A549 (cell line): ENCODE measurements around the gene PTBP2. TPM values are rescaled to one million over a fixed set of nuclear protein-coding genes. Genes with fewer than 3 reads are reported as not detected.
A peak's percentile ranks its signal among the peaks of the same experiment; 100 is the strongest.

Source experiments
- ATAC-seq, 2 experiments: fragments of 200-7000 bp in 1 of 2; fragments of >200 bp in 1 of 2; cut with Nextera tagmentation in 1 of 2; cut with Tn5 transposase in 1 of 2; 3 replicates each; pipeline versions ENCODE4 v1.8.0 to v1.9.1; 2018 to 2020; ENCODE audit warnings: mild to moderate bottlenecking in 1 of 2, moderate library complexity in 1 of 2
- CTCF ChIA-PET: fragments of 300-600 bp; sonication (Branson Sonifier 250); formaldehyde crosslinking; extraction: SDS; loops from one replicate; lab custom pipeline; 2021; ENCODE audit warnings: antibody characterized with exemption, inconsistent platforms; lab: Yijun Ruan, JAX
- POLR2A ChIA-PET: fragments of 350-600 bp; formaldehyde crosslinking; extraction: SDS; loops from one replicate; lab custom pipeline; 2021; ENCODE audit warnings: antibody characterized with exemption, inconsistent platforms; lab: Yijun Ruan, JAX
- DNase-seq, 2 experiments: peaks; one replicate each; pipeline versions ENCODE4 v3.0.0 to v3.0.0-alpha.2; 2011 to 2016; ENCODE audit warnings: low read depth in 1 of 2, low spot score in 1 of 2
- FAIRE-seq: peaks from 2 replicates; lab custom pipeline; 2011; peaks lifted over from hg19 to GRCh38; lab: Jason Lieb, UNC
- H3K27ac ChIP-seq, 2 experiments: fragments of >200 bp; sonication (Bioruptor Twin); formaldehyde crosslinking; 3 replicates each; pipeline ENCODE4 v1.5.1; 2016 to 2017
- H3K4me1 ChIP-seq: fragments of >200 bp; sonication (Bioruptor Twin); formaldehyde crosslinking; 3 replicates; pipeline ENCODE4 v1.6.1; 2016
- H3K4me2 ChIP-seq: fragments of >200 bp; sonication (Bioruptor Twin); formaldehyde crosslinking; 3 replicates; pipeline ENCODE4 v1.6.1; 2016
- H3K4me3 ChIP-seq: fragments of >200 bp; sonication (Bioruptor Twin); formaldehyde crosslinking; 3 replicates; pipeline ENCODE4 v1.5.1; 2016
- H3K9me3 ChIP-seq: fragments of >200 bp; sonication (Bioruptor Twin); formaldehyde crosslinking; 3 replicates; pipeline ENCODE4 v1.6.1; 2016
- ATOH8 ChIP-seq: fragments of 250-450 bp; sonication (Bioruptor Pico); IDR thresholded peaks from 2 replicates; pipeline ENCODE4 v1.5.0; 2020; ENCODE audit warnings: low read depth, mild to moderate bottlenecking, moderate library complexity
- BCL3 ChIP-seq: fragments of >200 bp; sonication (Bioruptor Twin); formaldehyde crosslinking; IDR thresholded peaks from 3 replicates; pipeline ENCODE4 v1.6.1; 2016
- BHLHE40 ChIP-seq: IDR thresholded peaks from 2 replicates; pipeline ENCODE4 v1.6.1; 2012; ENCODE audit warnings: low read depth, low read length, inconsistent platforms
- CHD2 ChIP-seq: fragments of 150-350 bp; IDR thresholded peaks from 2 replicates; pipeline ENCODE4 v1.6.1; 2014; ENCODE audit warnings: low read length; ENCODE audit not compliant: partially characterized antibody
- CHD4 ChIP-seq: fragments of 200-600 bp; sonication (generic); IDR thresholded peaks from 2 replicates; pipeline ENCODE4 v1.6.1; 2016; ENCODE audit warnings: antibody characterized with exemption, mild to moderate bottlenecking, borderline replicate concordance
- CTCF ChIP-seq: fragments of >200 bp; sonication (Bioruptor Twin); formaldehyde crosslinking; IDR thresholded peaks from 3 replicates; pipeline ENCODE4 v1.5.1; 2016
- E2F6 ChIP-seq: IDR thresholded peaks from 2 replicates; pipeline ENCODE4 v1.6.1; 2012; ENCODE audit warnings: low read depth, borderline replicate concordance
- EHF ChIP-seq: fragments of 250-450 bp; sonication (Bioruptor Pico); IDR thresholded peaks from 2 replicates; pipeline ENCODE4 v1.5.0; 2020; ENCODE audit warnings: mild to moderate bottlenecking
- EHMT2 ChIP-seq: fragments of 200-600 bp; sonication (generic); IDR thresholded peaks from 2 replicates; pipeline ENCODE4 v1.6.1; 2016; ENCODE audit warnings: antibody characterized with exemption, low read depth, mild to moderate bottlenecking, moderate library complexity
- EP300 ChIP-seq, 2 experiments: fragments of >200 bp; sonication (Bioruptor Twin); formaldehyde crosslinking; IDR thresholded peaks; 2 replicates in 1 of 2; 3 replicates in 1 of 2; pipeline ENCODE4 v1.6.1; 2016 to 2017
- JUN ChIP-seq, 2 experiments: fragments of >200 bp; sonication (Bioruptor Twin); formaldehyde crosslinking; IDR thresholded peaks; 2 replicates in 1 of 2; 3 replicates in 1 of 2; pipeline ENCODE4 v1.6.1; 2016 to 2017
- JUNB ChIP-seq: fragments of >200 bp; sonication (Bioruptor Twin); formaldehyde crosslinking; IDR thresholded peaks from 2 replicates; pipeline ENCODE4 v1.6.1; 2016
- KDM1A ChIP-seq: fragments of 200-600 bp; sonication (generic); IDR thresholded peaks from 2 replicates; pipeline ENCODE4 v1.6.1; 2016; ENCODE audit warnings: low read depth, mild to moderate bottlenecking
- KDM5A ChIP-seq: fragments of 200-600 bp; sonication (generic); IDR thresholded peaks from 2 replicates; pipeline ENCODE4 v1.6.1; 2016; ENCODE audit warnings: antibody characterized with exemption, mild to moderate bottlenecking
- MAFK ChIP-seq: fragments of 450-650 bp; IDR thresholded peaks from 2 replicates; pipeline ENCODE4 v1.6.1; 2014; ENCODE audit not compliant: partially characterized antibody
- MAX ChIP-seq: IDR thresholded peaks from 2 replicates; pipeline ENCODE4 v1.6.1; 2012
- MAZ ChIP-seq: fragments of 150-350 bp; IDR thresholded peaks from 2 replicates; pipeline ENCODE4 v1.6.1; 2014; ENCODE audit warnings: antibody characterized with exemption, low read depth, low read length, borderline replicate concordance
- PHF8 ChIP-seq: fragments of 200-600 bp; sonication (generic); IDR thresholded peaks from 2 replicates; pipeline ENCODE4 v1.6.1; 2016; ENCODE audit warnings: low read depth, mild to moderate bottlenecking, antibody characterized with exemption, moderate library complexity, borderline replicate concordance
- POLR2A ChIP-seq: IDR thresholded peaks from 2 replicates; pipeline ENCODE4 v1.6.1; 2012; ENCODE audit warnings: mild to moderate bottlenecking, low read length
- RAD21 ChIP-seq, 2 experiments: fragments of >200 bp in 1 of 2; sonication (Bioruptor Twin) in 1 of 2; formaldehyde crosslinking in 1 of 2; IDR thresholded peaks in 1 of 2; conservative IDR thresholded peaks in 1 of 2; 2 replicates in 1 of 2; 3 replicates in 1 of 2; pipeline ENCODE4 v1.6.1; 2012 to 2018; ENCODE audit warnings: inconsistent platforms in 1 of 2
- RARB ChIP-seq: fragments of 250-450 bp; sonication (Bioruptor Pico); IDR thresholded peaks from 2 replicates; pipeline ENCODE4 v1.8.0; 2021; ENCODE audit warnings: mild to moderate bottlenecking, moderate library complexity
- RCOR1 ChIP-seq: fragments of 150-350 bp; IDR thresholded peaks from 2 replicates; pipeline ENCODE4 v1.6.1; 2014; ENCODE audit warnings: antibody characterized with exemption, low read length, low read depth
- WGBS: methylation state at CpG from one replicate; pipeline ENCODE4 v1.1.6; 2017; ENCODE audit errors: missing lambda C conversion rate; 5-methylcytosine and 5-hydroxymethylcytosine counted together
- polyA minus RNA-seq: library from RNA; depleted of rRNA, polyadenylated mRNA; stranded (reverse); fragments of >200 nt; gene quantifications from 2 replicates; pipeline ENCODE4 v1.2.3, GENCODE V29; 2011; rRNA and poly(A)+ RNA removed
- polyA plus RNA-seq, 4 experiments: library from polyadenylated mRNA; depleted of rRNA in 3 of 4; stranded (reverse); fragments of >200 nt; fragmentation: RNase III in 1 of 4; extraction: RNeasy Plus Mini Kit Qiagen cat#74134 plus additional on column Dnase treatment in 1 of 4; gene quantifications; 2 replicates in 3 of 4; 3 replicates in 1 of 4; pipeline ENCODE4 v1.2.3, GENCODE V29; 2011 to 2017

The PTBP2 gene
- polyA plus RNA-seq (2011; rRNA removed) (18.3 and 20.2 TPM in 2 replicates), polyA plus RNA-seq (2017; fragmentation: RNase III; extraction: RNeasy Plus Mini Kit Qiagen cat#74134 plus additional on column Dnase treatment) (6.1 to 9.3 TPM (median 7.7 TPM) in 3 replicates), polyA minus RNA-seq (16.4 and 17.7 TPM in 2 replicates)
- polyA plus RNA-seq (2012; cell fraction: cytosol; rRNA removed), result 3.5 and 4.7 TPM in 2 replicates
- polyA plus RNA-seq (2012; cell fraction: nucleus; rRNA removed), result 6.0 and 7.7 TPM in 2 replicates

GRCh38 chr1:96721416-96722160, at the start of gene PTBP2:
PTBP2 (plus strand) TSS chr1:96721784; CDS start chr1:96721865, 81 bp downstream.
- Histone ChIP-seq H3K4me3 (peak within 1 kb of the TSS; percentile 98), H3K9me3 (no peaks in the 10 kb centered on the region), H3K4me1 (peaks cover 6% of the 10 kb centered on the region; the same call in 2 of the 3 replicates), H3K27ac (peak within 1 kb of the TSS; percentile 97 to 98), H3K4me2 (peak within 1 kb of the TSS; percentile 95)
- CTCF ChIA-PET, result no interaction called here
- peak; percentile 46 to 69 for DNase-seq
- 0% methylated on average over 6 of the region's 75 CpGs for WGBS
- TF ChIP-seq EHMT2 (no peak), POLR2A (peak; percentile 24), MAX (peak; percentile 44), PHF8 (peak; percentile 56), MAFK (no peak), RARB (CRISPR knock-in tag) (no peak), BCL3 (0 out of 3 replicates have a peak, but pooled peaks have one; percentile 31)
- peak; percentile 97 to 98 for ATAC-seq
- POLR2A ChIA-PET, result interaction anchor here (0.6 kb wide), 1 partner anchor 396 kb away, joined by 3 read pairs; no protein-coding TSS in a partner anchor
- FAIRE-seq, result no peak

GRCh38 chr1:96674915-96675314, 46.7 kb upstream of the PTBP2 start:
- 0% methylated on average over 1 of the region's 1 CpG for WGBS
- no peaks in the 10 kb centered on the region for H3K9me3 ChIP-seq
- no peak overlapping the region for H3K4me3 ChIP-seq
- no peak for FAIRE-seq
- no peak for TF ChIP-seq MAZ
- no peak for TF ChIP-seq RCOR1
- TF ChIP-seq CHD2, result no peak
- no peak for TF ChIP-seq ATOH8 (CRISPR knock-in tag)
- no peak for TF ChIP-seq EHF
- no peak for TF ChIP-seq RARB (CRISPR knock-in tag)
- TF ChIP-seq BHLHE40, result no peak
- no peak for TF ChIP-seq RAD21 (conservative IDR thresholded peaks at IDR 0.05 in 1 of 2, IDR thresholded peaks at IDR 0.05 in 1 of 2)
- TF ChIP-seq KDM5A, result no peak
- TF ChIP-seq E2F6, result no peak
- TF ChIP-seq MAX, result no peak
- TF ChIP-seq EP300 (IDR thresholded peaks at IDR 0.05), result no peak
- no peak for TF ChIP-seq CTCF
- no peak for TF ChIP-seq JUN (IDR thresholded peaks at IDR 0.05)
- TF ChIP-seq EHMT2, result no peak
- TF ChIP-seq CHD4, result no peak
- TF ChIP-seq POLR2A, result no peak
- TF ChIP-seq JUNB, result no peak
- no peak for TF ChIP-seq KDM1A
- no peak overlapping the region for H3K4me2 ChIP-seq
- no peak for DNase-seq
- no peaks in the 10 kb centered on the region for H3K4me1 ChIP-seq
- POLR2A ChIA-PET, result no interaction called here
- H3K27ac ChIP-seq, result no peak overlapping the region
- CTCF ChIA-PET, result interaction anchor here (0.7 kb wide), 1 partner anchor 10 kb away, joined by 3 read pairs; no protein-coding TSS in a partner anchor
- no peak for ATAC-seq
